Suprapubic skin (tissue), 4 donors: ENCODE measurements around the gene CCNT1. TPM values are rescaled to one million over a fixed set of nuclear protein-coding genes. Genes with fewer than 3 reads are reported as not detected.
"Not testable (repeated sequence)": the region's sequence is repeated elsewhere in the genome, so short reads cannot be mapped to it uniquely, and the experiment has no call there.

ENCODE experiments used
- DNase-seq, 2 donors: peaks; one replicate each; pipeline ENCODE4 v3.0.0-alpha.2; 2019; ENCODE audit warnings: low spot score in 2 of 2
- H3K27ac ChIP-seq: fragments of 200-600 bp; sonication (generic); one replicate; pipeline ENCODE4 v1.5.1; 2019
- H3K27me3 ChIP-seq: fragments of 200-600 bp; sonication (generic); one replicate; pipeline ENCODE4 v1.5.1; 2019
- H3K36me3 ChIP-seq: fragments of 200-600 bp; sonication (generic); one replicate; pipeline ENCODE4 v1.5.1; 2019
- H3K4me1 ChIP-seq: fragments of 200-600 bp; sonication (generic); one replicate; pipeline ENCODE4 v1.5.1; 2019
- H3K4me3 ChIP-seq: fragments of 200-600 bp; sonication (generic); one replicate; pipeline ENCODE4 v1.5.1; 2019; ENCODE audit warnings: mild to moderate bottlenecking
- H3K9me3 ChIP-seq: fragments of 200-600 bp; sonication (generic); one replicate; pipeline ENCODE4 v1.5.1; 2019
- CTCF ChIP-seq, 2 donors: fragments of 200-600 bp in 1 of 2; fragments of 450-650 bp in 1 of 2; sonication (generic) in 1 of 2; IDR thresholded peaks; one replicate each; pipeline ENCODE4 v1.5.1; 2016 to 2019; ENCODE audit warnings: antibody characterized with exemption in 2 of 2, mild to moderate bottlenecking in 1 of 2, moderate library complexity in 1 of 2
- EP300 ChIP-seq: sonication (generic); formaldehyde crosslinking; IDR thresholded peaks from one replicate; pipeline ENCODE4 v1.6.1; 2017; ENCODE audit warnings: antibody characterized with exemption
- POLR2A ChIP-seq, 2 donors: fragments of 450-650 bp; IDR thresholded peaks; one replicate each; pipeline ENCODE4 v1.6.1; 2017; ENCODE audit warnings: antibody characterized with exemption in 2 of 2, mild to moderate bottlenecking in 2 of 2, moderate library complexity in 2 of 2
- POLR2AphosphoS5 ChIP-seq, 3 donors: sonication (generic); formaldehyde crosslinking; IDR thresholded peaks; one replicate each; pipeline ENCODE4 v1.6.1; 2017; ENCODE audit warnings: antibody characterized with exemption in 3 of 3
- WGBS: methylation state at CpG from one replicate; pipeline ENCODE4 v1.1.5; 2018; 5-methylcytosine and 5-hydroxymethylcytosine counted together
- total RNA-seq, 4 donors: library from RNA; depleted of rRNA; stranded (reverse); fragments of >200 nt; gene quantifications; one replicate each; pipeline ENCODE4 v1.1.0, GENCODE V29; 2016

CCNT1 gene
- total RNA-seq, 4 donors from 2014 or later, result 23.4 to 74.4 (median 36.4) TPM

- no peaks in the 10 kb centered on the region for H3K27me3 ChIP-seq
- H3K36me3 ChIP-seq, result peaks cover 86% of the 10 kb centered on the region
- H3K4me1 ChIP-seq, result no peaks in the 10 kb centered on the region
- no peak overlapping the region for H3K4me3 ChIP-seq
- DNase-seq, result no peak
- no peaks in the 10 kb centered on the region for H3K9me3 ChIP-seq
- TF ChIP-seq CTCF (IDR thresholded peaks at IDR 0.05) (no peak), EP300 (no peak), POLR2AphosphoS5 (IDR thresholded peaks at IDR 0.05) (no peak), POLR2A (IDR thresholded peaks at IDR 0.05) (no peak)
- WGBS, result 95% methylated on average over 4 of the region's 4 CpGs
- H3K27ac ChIP-seq, result no peak overlapping the region
These were observed 56.6 kb downstream of the CCNT1 start for GRCh38 chr12:48659863-48660262.

- 79% methylated on average over 4 of the region's 4 CpGs for whole genome bisulfite sequencing
- no peak for DNase-seq
- TF ChIP-seq CTCF (IDR thresholded peaks at IDR 0.05), result no peak
- TF ChIP-seq POLR2AphosphoS5 (IDR thresholded peaks at IDR 0.05), result no peak
- no peak for TF ChIP-seq EP300
These were observed 64.8 kb downstream of the CCNT1 start for GRCh38 chr12:48651681-48652080.

GRCh38 chr12:48645354-48645753 is 71.2 kb downstream of the CCNT1 start:
- H3K9me3 ChIP-seq, H3K27me3 ChIP-seq, H3K27ac ChIP-seq, DNase-seq, H3K4me3 ChIP-seq, H3K4me1 ChIP-seq: not testable (repeated sequence)
- 95% methylated on average over 8 of the region's 8 CpGs for WGBS
- H3K36me3 ChIP-seq, result peaks cover 22% of the 10 kb centered on the region

More at GRCh38 chr12:48651681-48652080, 64.8 kb downstream of the CCNT1 start:
- H3K4me3 ChIP-seq, result no peak overlapping the region
- peaks cover 68% of the 10 kb centered on the region for H3K36me3 ChIP-seq
- no peaks in the 10 kb centered on the region for H3K27me3 ChIP-seq
- H3K27ac ChIP-seq, result no peak overlapping the region
- H3K4me1 ChIP-seq, result no peaks in the 10 kb centered on the region
- H3K9me3 ChIP-seq, result no peaks in the 10 kb centered on the region

GRCh38 chr12:48643011-48643410 is 73.5 kb downstream of the CCNT1 start:
- 94% methylated on average over 2 of the region's 2 CpGs for WGBS
- no peak overlapping the region for H3K4me3 ChIP-seq
- H3K9me3 ChIP-seq, result no peaks in the 10 kb centered on the region
- no peak overlapping the region for H3K27ac ChIP-seq
- H3K36me3 ChIP-seq, result peaks cover 13% of the 10 kb centered on the region
- H3K4me1 ChIP-seq, result no peaks in the 10 kb centered on the region
- no peak for TF ChIP-seq POLR2AphosphoS5 (IDR thresholded peaks at IDR 0.05)
- TF ChIP-seq POLR2A (IDR thresholded peaks at IDR 0.05), result no peak
- DNase-seq, result no peak
- no peaks in the 10 kb centered on the region for H3K27me3 ChIP-seq

- not testable (repeated sequence) for H3K4me1 ChIP-seq, H3K4me3 ChIP-seq, H3K9me3 ChIP-seq, DNase-seq, H3K27ac ChIP-seq, H3K27me3 ChIP-seq
- H3K36me3 ChIP-seq, result peaks cover 13% of the 10 kb centered on the region
- 92% methylated on average over 19 of the region's 54 CpGs for WGBS
These were observed 74.6 kb downstream of the CCNT1 start for GRCh38 chr12:48641752-48642555.

GRCh38 chr12:48640854-48641253 is 75.7 kb downstream of the CCNT1 start:
- DNase-seq, result no peak
- Histone ChIP-seq H3K4me3 (no peak overlapping the region), H3K36me3 (peaks cover 13% of the 10 kb centered on the region), H3K27ac (no peak overlapping the region), H3K9me3 (no peaks in the 10 kb centered on the region), H3K27me3 (no peaks in the 10 kb centered on the region), H3K4me1 (no peaks in the 10 kb centered on the region)
- TF ChIP-seq POLR2A (IDR thresholded peaks at IDR 0.05), result no peak
- no peak for TF ChIP-seq CTCF (IDR thresholded peaks at IDR 0.05)
- TF ChIP-seq POLR2AphosphoS5 (IDR thresholded peaks at IDR 0.05), result no peak
- TF ChIP-seq EP300, result no peak
- WGBS, result 93% methylated on average over 3 of the region's 3 CpGs

- no peak for DNase-seq
- Histone ChIP-seq H3K27ac (no peak overlapping the region), H3K4me3 (no peak overlapping the region), H3K9me3 (no peaks in the 10 kb centered on the region), H3K36me3 (peaks cover 13% of the 10 kb centered on the region), H3K27me3 (no peaks in the 10 kb centered on the region), H3K4me1 (no peaks in the 10 kb centered on the region)
- TF ChIP-seq POLR2A (IDR thresholded peaks at IDR 0.05), result no peak
These were observed 76.1 kb downstream of the CCNT1 start for GRCh38 chr12:48640428-48640827.

Other genes starting within 250 kb of the CCNT1 start
- not detected for gene ANP32D, start 244.1 kb downstream of the CCNT1 start, total RNA-seq
- not detected for gene C12orf54, start 234.2 kb downstream of the CCNT1 start, total RNA-seq
- not detected for gene OR8S1, start 191.1 kb downstream of the CCNT1 start, total RNA-seq
- not detected for gene LALBA, start 146.7 kb downstream of the CCNT1 start, total RNA-seq
- gene KANSL2, start 34.5 kb downstream of the CCNT1 start, total RNA-seq, result 10 to 100 TPM; 39.0 to 92.7 (median 62.4) TPM
- 10 to 100 TPM; 11.2 to 48.4 (median 19.0) TPM for gene ADCY6, start 72.4 kb upstream of the CCNT1 start, total RNA-seq
- 10 to 100 TPM; 12.3 to 27.8 (median 17.3) TPM for gene CACNB3, start 101.8 kb upstream of the CCNT1 start, total RNA-seq
- 100 to 1,000 TPM in 1 of 4 donors, 10 to 100 TPM in 3; 55.0 to 125 (median 62.2) TPM for gene DDX23, start 135.5 kb upstream of the CCNT1 start, total RNA-seq
- 1 to 10 TPM in 1 of 4 donors, under 1 TPM in 2, not detected in 1; 0.40 to 1.1 (median 0.65) TPM for gene RND1, start 149.2 kb upstream of the CCNT1 start, total RNA-seq
- gene FKBP11, start 208.8 kb upstream of the CCNT1 start, total RNA-seq, result 10 to 100 TPM in 3 of 4 donors, 1 to 10 TPM in 1; 8.9 to 18.9 (median 15.3) TPM
- 10 to 100 TPM; 78.3 to 98.7 (median 87.7) TPM for gene ARF3, start 240.8 kb upstream of the CCNT1 start, total RNA-seq